Caco-2 (cell line): ENCODE results near the gene FCGR1A. TPM values are rescaled to one million over a fixed set of nuclear protein-coding genes. Genes with fewer than 3 reads are reported as not detected.
"Not testable (repeated sequence)": the region's sequence is repeated elsewhere in the genome, so short reads cannot be mapped to it uniquely, and the experiment has no call there.

Experiments used
- BruUV-seq: library from RNA; stranded (reverse); fragments of 400-500 nt; replicated peaks from 2 replicates; lab custom pipeline; 2021; lab: Mats Ljungman, UMichigan
- CTCF ChIA-PET: fragments of 300-600 bp; sonication (Branson Sonifier 250); formaldehyde crosslinking; loops from one replicate; lab custom pipeline; 2022; ENCODE audit warnings: antibody characterized with exemption; lab: Charles Lee
- POLR2A ChIA-PET: fragments of 300-600 bp; sonication (Branson Sonifier 250); formaldehyde crosslinking; loops from one replicate; lab custom pipeline; 2022; ENCODE audit warnings: antibody characterized with exemption; lab: Charles Lee
- DNase-seq, 2 experiments: peaks; one replicate each; pipeline versions ENCODE4 v3.0.0 to v3.0.0-alpha.2; 2020 to 2022
- H3K27me3 ChIP-seq: replicated peaks from 2 replicates; pipeline ENCODE4 v1.6.0; 2011; ENCODE audit warnings: low read length; ENCODE audit not compliant: control insufficient read depth, insufficient read depth
- H3K36me3 ChIP-seq: 2 replicates; pipeline ENCODE4 v1.5.1; 2011; ENCODE audit warnings: low read length; ENCODE audit not compliant: control insufficient read depth, insufficient read depth
- H3K4me1 ChIP-seq: fragments of 250-450 bp; sonication (Bioruptor Pico); 2 replicates; pipeline ENCODE4 v1.5.1; 2020; ENCODE audit warnings: mild to moderate bottlenecking
- H3K4me3 ChIP-seq: 2 replicates; pipeline ENCODE4 v1.5.1; 2011; ENCODE audit warnings: low read depth, mild to moderate bottlenecking, control low read depth, low read length
- H3K9me3 ChIP-seq: fragments of 250-450 bp; sonication (Bioruptor Pico); 2 replicates; pipeline ENCODE4 v1.5.1; 2020; ENCODE audit warnings: mild to moderate bottlenecking, moderate library complexity
- H3K27ac Mint-ChIP-seq: one replicate; pipeline ENCODE4 v1.8.0; 2022; ENCODE audit warnings: mixed read lengths; ENCODE audit not compliant: unreplicated experiment
- H3K27me3 Mint-ChIP-seq: one replicate; pipeline ENCODE4 v1.8.0; 2022; ENCODE audit warnings: mixed read lengths; ENCODE audit not compliant: insufficient read depth, unreplicated experiment
- H3K36me3 Mint-ChIP-seq: one replicate; pipeline ENCODE4 v1.8.0; 2022; ENCODE audit warnings: mild to moderate bottlenecking, mixed read lengths; ENCODE audit not compliant: insufficient read depth, unreplicated experiment
- H3K4me1 Mint-ChIP-seq: one replicate; pipeline ENCODE4 v1.8.0; 2022; ENCODE audit warnings: low read depth, mixed read lengths; ENCODE audit not compliant: unreplicated experiment
- H3K4me3 Mint-ChIP-seq: one replicate; pipeline ENCODE4 v1.8.0; 2022; ENCODE audit warnings: mild to moderate bottlenecking, moderate library complexity, mixed read lengths; ENCODE audit not compliant: unreplicated experiment
- H3K9me3 Mint-ChIP-seq: one replicate; pipeline ENCODE4 v1.8.0; 2022; ENCODE audit warnings: mixed read lengths; ENCODE audit not compliant: unreplicated experiment
- intact Hi-C: fragments of 100-400 bp; cut with micrococcal nuclease; formaldehyde crosslinking; loops from one replicate; pipeline ENCODE4 v1.10.0; 2022; ENCODE audit not compliant: unreplicated experiment
- total RNA-seq: library from RNA; stranded (reverse); gene quantifications from 2 replicates; pipeline ENCODE4 v1.2.3, GENCODE V29; 2022

The FCGR1A gene
- total RNA-seq, 1 experiment from 2014 or later: not detected

DNA sequence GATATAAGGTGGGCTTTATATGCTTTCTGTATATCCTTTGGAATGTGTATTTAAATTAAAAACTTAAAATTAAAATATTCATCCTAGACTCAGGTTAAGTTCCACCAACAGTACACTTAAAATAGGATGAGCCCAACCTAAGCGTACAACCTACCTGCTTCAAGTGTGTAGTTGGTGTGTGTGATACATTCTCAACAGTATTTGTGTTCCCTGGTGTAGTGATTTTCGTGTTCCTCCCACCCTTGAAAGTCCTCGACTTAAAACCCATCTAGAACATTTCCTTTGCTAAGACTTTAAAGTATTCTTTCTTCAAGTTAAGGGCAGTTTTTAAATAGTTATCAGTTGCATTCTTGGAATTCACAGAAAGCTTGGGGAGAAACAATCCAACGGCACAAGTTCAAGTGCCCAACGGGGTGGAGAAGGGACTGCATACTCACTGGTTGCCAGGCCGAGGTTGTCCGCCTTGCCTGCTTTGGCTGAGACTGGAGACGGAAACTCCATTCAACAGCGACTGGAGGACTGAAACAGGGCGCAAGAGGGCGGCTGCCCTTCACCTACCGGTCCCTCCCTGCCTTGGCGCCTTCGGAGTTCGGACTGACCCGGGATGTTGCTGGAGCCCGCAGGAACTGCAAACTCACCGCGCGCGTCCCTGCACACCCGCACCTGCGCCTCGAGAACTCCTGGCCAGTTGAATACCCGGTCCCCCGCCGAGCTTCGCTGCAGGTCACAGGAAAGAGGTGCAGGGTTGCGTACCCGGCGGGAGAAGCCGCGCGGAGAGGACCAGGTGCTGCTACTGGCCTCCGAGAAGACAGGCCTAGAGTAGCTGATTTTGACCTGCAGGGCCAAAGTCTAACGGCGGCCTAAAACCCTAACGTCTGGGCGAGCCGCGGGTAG, 35.8 kb upstream of the FCGR1A start:
- POLR2A ChIA-PET, CTCF ChIA-PET, H3K27ac Mint-ChIP-seq, H3K4me3 ChIP-seq, H3K9me3 ChIP-seq, H3K27me3 ChIP-seq, H3K36me3 ChIP-seq, intact Hi-C loops, H3K4me3 Mint-ChIP-seq, BruUV-seq, H3K4me1 ChIP-seq, H3K27me3 Mint-ChIP-seq, H3K4me1 Mint-ChIP-seq, H3K36me3 Mint-ChIP-seq, H3K9me3 Mint-ChIP-seq: not testable (repeated sequence)
- DNase-seq: peak in 1 of 2 experiments; percentile 1

DNA sequence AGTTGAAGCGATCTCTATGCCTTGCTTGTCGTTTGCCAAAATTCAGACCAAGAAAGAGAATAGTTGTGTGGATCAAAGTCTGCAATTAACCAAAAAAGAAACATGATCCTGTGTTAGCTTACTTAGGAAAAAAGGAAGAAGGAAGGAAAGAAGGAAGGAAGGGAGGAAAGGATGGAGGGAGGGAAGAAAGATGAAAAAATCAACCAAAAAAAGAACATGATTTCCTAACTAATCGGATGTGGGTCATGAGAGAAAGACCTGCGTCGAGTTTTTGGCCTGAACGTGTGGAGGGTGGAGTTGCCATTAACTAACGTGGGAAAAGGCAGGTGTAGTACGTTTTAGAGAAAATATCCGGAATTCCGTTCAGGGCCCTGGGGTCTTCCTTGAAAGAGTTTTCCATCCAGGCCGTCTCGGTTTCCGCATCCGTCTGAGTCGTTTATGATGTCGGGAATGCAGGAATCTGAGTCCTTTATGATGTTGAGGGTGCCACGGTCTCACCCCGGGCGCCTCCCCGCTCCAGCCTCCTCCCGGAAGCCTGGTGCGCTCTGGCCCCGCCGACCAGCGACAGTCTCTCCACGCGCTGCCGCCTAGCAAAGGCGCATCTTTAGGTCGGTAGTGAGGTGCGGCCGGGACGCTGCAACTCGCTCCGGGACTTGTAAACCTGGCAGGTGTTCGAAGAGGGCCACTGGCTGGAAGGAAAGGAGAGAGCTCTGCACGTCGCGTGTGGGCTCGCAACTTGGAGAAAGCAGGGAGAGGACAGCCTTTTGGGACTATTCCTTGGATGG, 34.9 kb upstream of the FCGR1A start:
- H3K27ac Mint-ChIP-seq, H3K9me3 Mint-ChIP-seq, intact Hi-C loops, H3K36me3 Mint-ChIP-seq, H3K27me3 ChIP-seq, DNase-seq, H3K4me3 ChIP-seq, H3K4me1 Mint-ChIP-seq, CTCF ChIA-PET, H3K9me3 ChIP-seq, BruUV-seq, H3K36me3 ChIP-seq, H3K27me3 Mint-ChIP-seq, H3K4me1 ChIP-seq, POLR2A ChIA-PET: not testable (repeated sequence)
- peak overlapping the region; percentile 38 for H3K4me3 Mint-ChIP-seq

DNA sequence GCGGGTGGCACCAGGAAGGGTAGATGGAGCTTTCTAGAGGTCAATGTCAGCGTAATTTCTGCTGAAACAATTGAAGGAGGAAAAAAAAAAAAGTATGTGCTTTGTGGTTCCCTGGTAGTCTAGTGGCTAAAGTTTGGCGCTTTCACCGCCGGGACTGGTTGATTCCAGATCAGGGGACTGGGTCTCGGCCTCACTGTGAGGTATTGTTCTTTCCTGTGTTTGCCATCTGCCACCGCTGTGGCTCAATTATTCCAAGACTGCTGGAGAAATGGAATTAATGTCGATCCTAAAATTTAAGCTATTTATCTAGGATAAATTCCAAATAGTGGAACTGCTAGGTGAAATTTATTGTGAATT, 34.4 kb upstream of the FCGR1A start:
- H3K4me3 ChIP-seq, H3K9me3 Mint-ChIP-seq, intact Hi-C loops, H3K27me3 Mint-ChIP-seq, H3K4me1 Mint-ChIP-seq, BruUV-seq, H3K36me3 Mint-ChIP-seq, H3K36me3 ChIP-seq, CTCF ChIA-PET, H3K4me1 ChIP-seq, POLR2A ChIA-PET, H3K27me3 ChIP-seq, H3K9me3 ChIP-seq, H3K27ac Mint-ChIP-seq, DNase-seq: not testable (repeated sequence)
- peak overlapping the region; percentile 38 for H3K4me3 Mint-ChIP-seq

DNA sequence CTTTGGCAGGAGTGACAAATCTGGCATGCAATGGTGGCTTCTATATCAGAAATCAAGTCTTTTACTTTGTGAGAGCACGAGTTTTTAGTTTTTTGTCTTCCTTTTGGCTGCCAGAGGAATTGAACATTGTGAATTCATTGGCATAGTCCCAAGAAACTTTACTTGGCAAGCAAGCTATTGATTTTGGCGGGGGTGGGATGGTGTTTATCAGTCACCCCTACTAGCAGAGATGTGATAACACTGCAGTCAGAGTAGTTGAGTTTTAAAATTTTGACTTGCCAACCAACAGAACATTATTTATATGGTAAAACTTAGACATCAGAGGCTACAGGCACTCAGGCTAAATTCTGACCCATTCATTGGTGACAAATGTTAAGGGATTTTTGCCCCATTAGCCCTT, 31.9 kb upstream of the FCGR1A start:
- H3K9me3 Mint-ChIP-seq, CTCF ChIA-PET, H3K36me3 Mint-ChIP-seq, H3K27me3 Mint-ChIP-seq, H3K27ac Mint-ChIP-seq, H3K4me1 ChIP-seq, DNase-seq, H3K36me3 ChIP-seq, POLR2A ChIA-PET, H3K27me3 ChIP-seq, intact Hi-C loops, H3K9me3 ChIP-seq, H3K4me1 Mint-ChIP-seq, H3K4me3 Mint-ChIP-seq, BruUV-seq, H3K4me3 ChIP-seq: not testable (repeated sequence)

DNA sequence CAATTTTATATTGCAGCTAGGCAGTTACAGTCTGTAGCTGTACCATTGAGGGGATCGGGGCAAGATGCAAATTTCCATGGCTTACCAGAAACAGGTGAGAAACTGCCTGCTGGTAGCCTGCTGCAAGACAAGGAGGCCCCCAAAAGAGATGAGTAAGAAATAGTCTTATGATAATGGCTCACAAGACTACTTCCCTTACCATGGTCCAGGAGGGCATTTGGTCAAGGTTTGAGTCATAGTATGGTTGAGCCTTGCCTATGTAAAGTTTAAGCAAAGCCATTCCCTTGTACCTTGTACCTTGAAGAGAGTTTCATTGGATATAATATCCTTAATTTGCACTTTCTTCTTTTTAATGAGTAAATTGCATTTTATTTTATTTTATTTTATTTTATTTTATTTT, 30.3 kb upstream of the FCGR1A start:
- H3K27me3 Mint-ChIP-seq, intact Hi-C loops, H3K27me3 ChIP-seq, H3K9me3 Mint-ChIP-seq, H3K4me3 ChIP-seq, H3K4me1 ChIP-seq, DNase-seq, H3K4me1 Mint-ChIP-seq, BruUV-seq, H3K9me3 ChIP-seq, CTCF ChIA-PET, POLR2A ChIA-PET, H3K4me3 Mint-ChIP-seq, H3K27ac Mint-ChIP-seq, H3K36me3 Mint-ChIP-seq, H3K36me3 ChIP-seq: not testable (repeated sequence)

DNA sequence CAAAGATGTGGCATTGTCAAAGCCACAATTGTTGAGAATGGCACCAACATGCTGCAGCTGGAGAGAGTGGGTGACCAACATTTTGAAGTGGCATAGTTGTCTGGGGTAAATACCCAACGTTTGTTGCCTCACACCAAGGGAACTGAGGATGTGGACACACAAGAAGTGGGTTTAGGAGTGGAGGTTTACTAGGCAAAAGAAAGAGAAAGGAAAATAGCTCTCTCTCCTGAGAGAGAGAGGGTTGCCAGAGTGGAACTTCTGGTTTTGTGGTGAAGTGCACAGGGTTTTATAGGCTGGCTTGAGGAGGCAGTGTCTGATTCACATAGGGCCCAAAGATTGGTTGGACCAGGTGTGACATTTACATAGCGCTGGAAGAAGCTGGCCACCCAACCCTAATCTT, 29.0 kb upstream of the FCGR1A start:
- H3K4me3 ChIP-seq, intact Hi-C loops, H3K27me3 Mint-ChIP-seq, BruUV-seq, H3K27ac Mint-ChIP-seq, POLR2A ChIA-PET, H3K4me1 Mint-ChIP-seq, H3K36me3 ChIP-seq, H3K9me3 ChIP-seq, H3K36me3 Mint-ChIP-seq, H3K4me1 ChIP-seq, CTCF ChIA-PET, DNase-seq, H3K27me3 ChIP-seq, H3K9me3 Mint-ChIP-seq, H3K4me3 Mint-ChIP-seq: not testable (repeated sequence)

DNA sequence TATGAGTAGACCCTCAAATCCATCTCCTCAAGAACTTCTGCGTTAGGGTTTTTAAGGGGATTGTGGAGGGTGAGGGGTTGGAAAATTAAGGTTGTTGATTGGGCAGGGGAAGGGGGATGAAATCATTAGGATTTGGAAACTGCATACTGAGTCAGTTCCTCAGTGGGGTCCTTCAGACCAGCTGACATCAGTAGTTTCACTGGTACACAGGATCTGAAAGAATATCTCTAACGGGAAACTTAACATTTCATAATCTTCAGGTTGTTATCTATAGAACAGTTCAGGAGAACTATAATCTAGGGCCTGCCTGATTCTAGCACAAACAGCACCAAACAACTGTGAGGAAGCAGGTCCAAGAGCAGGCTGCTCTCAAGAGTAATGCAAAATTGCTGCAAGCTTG, 27.2 kb upstream of the FCGR1A start:
- POLR2A ChIA-PET, intact Hi-C loops, DNase-seq, CTCF ChIA-PET, H3K4me3 ChIP-seq, H3K27ac Mint-ChIP-seq, H3K9me3 ChIP-seq, BruUV-seq, H3K4me1 ChIP-seq, H3K9me3 Mint-ChIP-seq, H3K4me3 Mint-ChIP-seq, H3K36me3 Mint-ChIP-seq, H3K27me3 Mint-ChIP-seq, H3K36me3 ChIP-seq, H3K4me1 Mint-ChIP-seq, H3K27me3 ChIP-seq: not testable (repeated sequence)
